Loucy (cell line): ENCODE measurements around the gene CDK18.

ENCODE experiments used
- CTCF ChIP-seq: fragments of 200-600 bp; sonication (generic); conservative IDR thresholded peaks from 2 replicates; pipeline ENCODE4 v1.5.1; 2014; ENCODE audit warnings: mild to moderate bottlenecking, antibody characterized with exemption, low read length
- EZH2phosphoT487 ChIP-seq: fragments of 200-600 bp; IDR thresholded peaks from 2 replicates; pipeline ENCODE4 v1.6.1; 2018; ENCODE audit warnings: antibody characterized with exemption, mild to moderate bottlenecking, moderate library complexity, borderline replicate concordance

GRCh38 chr1:205547936-205548827 lies 43.7 kb downstream of the CDK18 start:
- TF ChIP-seq CTCF = no peak
- no peak for TF ChIP-seq EZH2phosphoT487
